PFSK-1 (cell line): ENCODE results near the gene SLC8A1.

Source experiments
- FOXP2 ChIP-seq: optimal IDR thresholded peaks from 2 replicates; pipeline ENCODE3; 2011; ENCODE audit warnings: borderline replicate concordance, control low read depth, inconsistent platforms; ENCODE audit not compliant: insufficient read depth; ENCODE audit errors: extremely low read length, extremely low read depth
- POLR2AphosphoS5 ChIP-seq: IDR thresholded peaks from 2 replicates; pipeline ENCODE4 v1.6.1; 2012; ENCODE audit warnings: low read depth, mild to moderate bottlenecking, control low read depth, low read length, moderate library complexity
- SIN3A ChIP-seq: IDR thresholded peaks from 2 replicates; pipeline ENCODE4 v1.6.1; 2012; ENCODE audit warnings: mild to moderate bottlenecking, low read length, moderate library complexity, borderline replicate concordance; ENCODE audit not compliant: insufficient read depth
- TAF1 ChIP-seq: IDR thresholded peaks from 2 replicates; pipeline ENCODE4 v1.6.1; 2012; ENCODE audit warnings: low read length, control low read depth, borderline replicate concordance; ENCODE audit not compliant: insufficient read depth
- TF ChIP-seq, protein P1 (sequence below), 2 experiments: IDR thresholded peaks; 2 replicates each; pipeline versions ENCODE4 v1.6.1 to v1.8.0; 2011 to 2012; ENCODE audit warnings: low read depth in 2 of 2, low read length in 2 of 2, control low read depth in 1 of 2, inconsistent platforms in 1 of 2, mild to moderate bottlenecking in 1 of 2, moderate library complexity in 1 of 2; ENCODE audit not compliant: insufficient read depth in 1 of 2

DNA sequence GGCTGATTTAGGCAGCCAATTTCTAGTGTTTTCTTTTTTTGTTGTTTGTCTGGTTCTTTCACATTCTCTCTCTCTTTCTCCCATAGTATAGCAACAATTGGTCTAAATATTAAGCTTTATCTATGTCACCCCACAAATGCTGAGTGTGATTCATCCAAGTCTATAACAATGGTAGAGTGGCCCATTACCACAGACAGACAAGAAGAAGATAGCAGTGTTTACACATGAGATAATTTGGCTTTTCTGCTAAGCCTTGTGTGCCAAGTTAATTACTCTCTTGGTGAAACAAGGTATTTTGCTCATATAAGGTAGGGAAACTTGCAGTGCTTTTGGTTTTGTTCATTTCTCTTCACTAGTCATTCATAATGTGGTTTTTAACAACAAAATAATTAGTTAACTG is 166.5 kb downstream of the SLC8A1 start:
- no peak for TF ChIP-seq TAF1
- TF ChIP-seq POLR2AphosphoS5, result no peak
- TF ChIP-seq, protein P1, sequence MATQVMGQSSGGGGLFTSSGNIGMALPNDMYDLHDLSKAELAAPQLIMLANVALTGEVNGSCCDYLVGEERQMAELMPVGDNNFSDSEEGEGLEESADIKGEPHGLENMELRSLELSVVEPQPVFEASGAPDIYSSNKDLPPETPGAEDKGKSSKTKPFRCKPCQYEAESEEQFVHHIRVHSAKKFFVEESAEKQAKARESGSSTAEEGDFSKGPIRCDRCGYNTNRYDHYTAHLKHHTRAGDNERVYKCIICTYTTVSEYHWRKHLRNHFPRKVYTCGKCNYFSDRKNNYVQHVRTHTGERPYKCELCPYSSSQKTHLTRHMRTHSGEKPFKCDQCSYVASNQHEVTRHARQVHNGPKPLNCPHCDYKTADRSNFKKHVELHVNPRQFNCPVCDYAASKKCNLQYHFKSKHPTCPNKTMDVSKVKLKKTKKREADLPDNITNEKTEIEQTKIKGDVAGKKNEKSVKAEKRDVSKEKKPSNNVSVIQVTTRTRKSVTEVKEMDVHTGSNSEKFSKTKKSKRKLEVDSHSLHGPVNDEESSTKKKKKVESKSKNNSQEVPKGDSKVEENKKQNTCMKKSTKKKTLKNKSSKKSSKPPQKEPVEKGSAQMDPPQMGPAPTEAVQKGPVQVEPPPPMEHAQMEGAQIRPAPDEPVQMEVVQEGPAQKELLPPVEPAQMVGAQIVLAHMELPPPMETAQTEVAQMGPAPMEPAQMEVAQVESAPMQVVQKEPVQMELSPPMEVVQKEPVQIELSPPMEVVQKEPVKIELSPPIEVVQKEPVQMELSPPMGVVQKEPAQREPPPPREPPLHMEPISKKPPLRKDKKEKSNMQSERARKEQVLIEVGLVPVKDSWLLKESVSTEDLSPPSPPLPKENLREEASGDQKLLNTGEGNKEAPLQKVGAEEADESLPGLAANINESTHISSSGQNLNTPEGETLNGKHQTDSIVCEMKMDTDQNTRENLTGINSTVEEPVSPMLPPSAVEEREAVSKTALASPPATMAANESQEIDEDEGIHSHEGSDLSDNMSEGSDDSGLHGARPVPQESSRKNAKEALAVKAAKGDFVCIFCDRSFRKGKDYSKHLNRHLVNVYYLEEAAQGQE (IDR thresholded peaks at IDR 0.05; ENCODE audit: insufficient read depth in 1 of 2, low read depth in 2 of 2, low read length in 2 of 2), result no peak
- TF ChIP-seq SIN3A, result no peak
- no peak for TF ChIP-seq FOXP2
